Muscle layer of duodenum (tissue), 2 donors: ENCODE results near the gene PGAP3.

ENCODE experiments used
- H3K27ac ChIP-seq: one replicate; pipeline ENCODE4 v1.7.0; 2013; ENCODE audit warnings: mild to moderate bottlenecking, low read length
- H3K27me3 ChIP-seq: one replicate; pipeline ENCODE4 v1.7.0; 2013; ENCODE audit warnings: low read depth, mild to moderate bottlenecking, control low read depth, low read length
- H3K36me3 ChIP-seq, 2 donors: one replicate each; pipeline ENCODE4 v1.7.0; 2013; ENCODE audit warnings: low read length in 2 of 2, control low read depth in 1 of 2, mild to moderate bottlenecking in 1 of 2; ENCODE audit not compliant: insufficient read depth in 2 of 2, control insufficient read depth in 1 of 2
- H3K4me1 ChIP-seq, 2 donors: one replicate each; pipeline ENCODE4 v1.7.0; 2013; ENCODE audit warnings: low read length in 2 of 2, mild to moderate bottlenecking in 2 of 2, control low read depth in 1 of 2, moderate library complexity in 1 of 2; ENCODE audit not compliant: insufficient read depth in 2 of 2, control insufficient read depth in 1 of 2
- H3K4me3 ChIP-seq, 2 donors: one replicate each; pipeline ENCODE4 v1.7.0; 2013; ENCODE audit warnings: low read length in 2 of 2, low read depth in 1 of 2, mild to moderate bottlenecking in 1 of 2
- H3K9me3 ChIP-seq, 2 donors: one replicate each; pipeline ENCODE4 v1.7.0; 2013; ENCODE audit warnings: low read length in 2 of 2, control low read depth in 1 of 2, mild to moderate bottlenecking in 1 of 2; ENCODE audit not compliant: control insufficient read depth in 1 of 2
- donor health status: healthy.

PGAP3 gene

DNA sequence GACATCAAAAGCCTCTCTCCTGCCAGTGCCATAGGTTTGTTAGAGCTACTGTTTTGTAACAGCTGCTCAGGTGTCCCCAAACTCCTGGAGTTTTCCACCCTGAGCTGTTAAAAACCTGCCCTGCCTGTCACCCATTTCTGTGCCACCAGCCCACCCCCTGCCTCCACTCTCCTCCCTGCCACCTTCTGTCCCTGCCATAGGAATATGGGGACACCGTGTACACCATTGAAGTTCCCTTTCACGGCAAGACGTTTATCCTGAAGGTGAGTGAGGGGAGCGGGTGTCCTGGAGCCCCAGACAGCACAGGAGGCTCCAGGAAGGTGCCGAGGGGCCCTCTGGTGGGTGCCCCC is 27.9 kb downstream of the PGAP3 start:
- Histone ChIP-seq H3K36me3 (peaks cover 24 to 56% of the 10 kb centered on the region in 2 donors), H3K27ac (no peak overlapping the region), H3K9me3 (no peaks in the 10 kb centered on the region), H3K27me3 (no peaks in the 10 kb centered on the region), H3K4me3 (no peak overlapping the region), H3K4me1 (peaks cover 0 to 21% of the 10 kb centered on the region in 2 donors)

DNA sequence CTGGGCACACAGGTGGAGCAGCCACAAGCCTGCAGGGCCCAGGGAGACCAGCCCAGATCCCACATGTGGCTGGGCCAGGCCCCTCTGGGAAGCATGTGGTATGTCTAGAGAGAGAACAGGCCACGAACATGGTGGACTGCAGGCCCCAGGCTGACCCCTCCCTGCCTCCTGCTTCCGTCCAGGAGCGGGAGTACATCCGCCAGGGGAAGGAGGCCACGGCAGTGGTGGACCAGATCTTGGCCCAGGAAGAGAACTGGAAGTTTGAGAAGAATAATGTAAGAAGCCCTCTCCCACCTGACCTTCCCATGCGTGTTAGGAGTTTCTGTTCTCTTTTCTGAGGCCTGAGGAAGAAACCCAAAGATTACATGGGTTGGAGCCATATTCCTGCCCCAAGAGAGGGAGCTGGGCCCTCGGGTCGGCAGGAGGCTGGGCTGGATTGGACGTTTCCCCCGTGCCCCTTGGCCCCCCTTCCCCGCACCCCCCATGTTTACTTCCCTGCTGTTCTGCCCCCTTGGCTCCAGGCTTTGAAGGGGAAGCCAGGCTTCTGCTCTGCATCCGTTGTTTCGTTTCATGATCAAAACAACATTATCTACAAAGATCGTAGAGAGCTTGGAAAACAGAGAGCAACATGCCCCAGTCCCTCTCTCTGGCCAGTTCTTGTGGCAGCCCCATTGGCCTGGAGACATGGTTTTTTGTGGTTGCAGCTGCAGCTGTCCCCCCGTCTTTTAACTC is 28.4 kb downstream of the PGAP3 start:
- peaks cover 0 to 21% of the 10 kb centered on the region in 2 donors for H3K4me1 ChIP-seq
- no peaks in the 10 kb centered on the region for H3K27me3 ChIP-seq
- no peak overlapping the region for H3K4me3 ChIP-seq
- H3K27ac ChIP-seq, result no peak overlapping the region
- H3K36me3 ChIP-seq, result peaks cover 24 to 60% of the 10 kb centered on the region in 2 donors
- H3K9me3 ChIP-seq, result no peaks in the 10 kb centered on the region

DNA sequence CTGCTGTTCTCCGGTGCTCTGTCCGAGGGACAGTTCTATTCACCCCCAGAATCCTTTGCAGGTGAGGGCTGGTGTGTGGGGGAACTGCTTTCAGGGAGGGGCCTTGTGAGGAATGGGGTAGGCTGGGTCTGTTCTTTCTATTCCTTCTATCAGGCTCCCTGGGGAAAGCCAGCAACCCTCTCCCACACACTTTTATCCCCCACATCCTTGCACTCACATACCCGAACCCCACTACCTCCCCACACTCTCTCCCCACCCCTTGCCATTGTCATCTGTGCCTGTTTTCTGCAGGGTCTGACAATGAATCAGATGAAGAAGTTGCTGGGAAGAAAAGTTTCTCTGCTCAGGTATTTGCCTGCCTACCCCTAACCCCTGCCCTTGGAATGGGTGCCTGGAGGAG is 29.1 kb downstream of the PGAP3 start:
- H3K27ac ChIP-seq, result no peak overlapping the region
- no peak overlapping the region for H3K4me3 ChIP-seq
- no peaks in the 10 kb centered on the region for H3K9me3 ChIP-seq
- H3K4me1 ChIP-seq, result peaks cover 0 to 23% of the 10 kb centered on the region in 2 donors
- H3K36me3 ChIP-seq, result peaks cover 24 to 64% of the 10 kb centered on the region in 2 donors
- H3K27me3 ChIP-seq, result no peaks in the 10 kb centered on the region

GRCh38 chr17:39658346-39658745 is 29.5 kb downstream of the PGAP3 start:
- Histone ChIP-seq H3K4me1 (peaks cover 0 to 27% of the 10 kb centered on the region in 2 donors), H3K4me3 (no peak overlapping the region), H3K27ac (no peak overlapping the region), H3K9me3 (no peaks in the 10 kb centered on the region), H3K27me3 (no peaks in the 10 kb centered on the region), H3K36me3 (peaks cover 24 to 64% of the 10 kb centered on the region in 2 donors)

DNA sequence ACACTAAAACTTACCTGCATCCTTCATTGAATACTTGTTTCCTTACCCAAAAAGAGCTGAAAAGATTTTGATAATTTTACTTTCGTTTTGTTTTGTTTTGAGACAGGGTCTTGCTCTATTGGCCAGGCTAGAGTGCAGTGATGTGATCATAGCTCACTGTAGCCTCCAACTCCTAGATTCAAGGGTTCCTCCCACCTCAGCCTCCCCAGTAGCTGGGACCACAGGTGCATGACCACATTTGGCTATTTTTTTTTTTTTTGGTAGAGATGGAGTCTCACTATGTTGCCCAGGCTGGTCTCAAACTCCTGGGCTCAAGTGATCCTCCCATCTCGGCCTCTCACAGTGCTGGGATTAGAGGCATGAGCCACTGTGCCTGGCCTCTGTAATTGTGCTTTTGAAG is 32.8 kb downstream of the PGAP3 start:
- H3K27ac ChIP-seq, result no peak overlapping the region
- no peaks in the 10 kb centered on the region for H3K27me3 ChIP-seq
- H3K9me3 ChIP-seq, result no peaks in the 10 kb centered on the region
- H3K36me3 ChIP-seq, result peaks cover 14 to 36% of the 10 kb centered on the region in 2 donors
- no peak overlapping the region for H3K4me3 ChIP-seq
- H3K4me1 ChIP-seq, result peaks cover 0 to 27% of the 10 kb centered on the region in 2 donors

DNA sequence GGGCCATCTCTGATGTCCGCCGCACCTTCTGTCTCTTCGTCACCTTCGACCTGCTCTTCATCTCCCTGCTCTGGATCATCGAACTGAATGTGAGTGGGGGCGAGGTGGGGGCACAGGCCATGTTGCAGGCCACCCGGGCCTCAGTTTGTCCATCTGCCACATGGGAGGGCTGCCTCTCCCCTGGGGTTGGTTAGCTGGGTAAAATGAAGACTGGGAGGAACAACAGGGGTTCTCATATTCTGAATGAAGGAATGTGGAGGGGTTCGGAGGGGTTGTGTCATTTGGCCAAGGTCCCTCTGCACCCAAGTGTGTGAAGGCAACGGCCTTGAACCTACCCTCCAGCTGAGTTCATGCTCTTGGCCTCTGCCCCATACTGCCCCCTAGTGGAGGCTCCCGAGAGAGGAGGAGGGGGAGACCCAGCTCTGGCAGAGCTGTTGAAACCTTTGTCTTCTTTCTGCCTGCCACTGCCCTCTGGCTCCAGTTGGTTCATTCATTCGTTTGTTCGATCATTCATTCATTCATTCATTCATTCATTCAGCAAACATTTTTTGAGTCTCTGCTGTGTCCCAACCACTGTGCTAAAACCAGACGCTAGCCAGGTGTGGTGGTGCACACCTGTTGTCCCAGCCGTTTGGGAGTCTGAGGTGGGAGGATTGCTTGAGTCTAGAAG is 34.1 kb downstream of the PGAP3 start:
- Histone ChIP-seq H3K9me3 (no peaks in the 10 kb centered on the region), H3K36me3 (peaks cover 12 to 24% of the 10 kb centered on the region in 2 donors), H3K27me3 (no peaks in the 10 kb centered on the region), H3K27ac (no peak overlapping the region), H3K4me3 (no peak overlapping the region), H3K4me1 (peaks cover 0 to 24% of the 10 kb centered on the region in 2 donors)

GRCh38 chr17:39653316-39653661 is 34.6 kb downstream of the PGAP3 start:
- Histone ChIP-seq H3K27ac (no peak overlapping the region), H3K9me3 (no peaks in the 10 kb centered on the region), H3K27me3 (no peaks in the 10 kb centered on the region), H3K4me1 (peaks cover 0 to 20% of the 10 kb centered on the region in 2 donors), H3K36me3 (peaks cover 9 to 19% of the 10 kb centered on the region in 2 donors), H3K4me3 (peak overlapping the region in 1 of 2 donors; percentile 32)

DNA sequence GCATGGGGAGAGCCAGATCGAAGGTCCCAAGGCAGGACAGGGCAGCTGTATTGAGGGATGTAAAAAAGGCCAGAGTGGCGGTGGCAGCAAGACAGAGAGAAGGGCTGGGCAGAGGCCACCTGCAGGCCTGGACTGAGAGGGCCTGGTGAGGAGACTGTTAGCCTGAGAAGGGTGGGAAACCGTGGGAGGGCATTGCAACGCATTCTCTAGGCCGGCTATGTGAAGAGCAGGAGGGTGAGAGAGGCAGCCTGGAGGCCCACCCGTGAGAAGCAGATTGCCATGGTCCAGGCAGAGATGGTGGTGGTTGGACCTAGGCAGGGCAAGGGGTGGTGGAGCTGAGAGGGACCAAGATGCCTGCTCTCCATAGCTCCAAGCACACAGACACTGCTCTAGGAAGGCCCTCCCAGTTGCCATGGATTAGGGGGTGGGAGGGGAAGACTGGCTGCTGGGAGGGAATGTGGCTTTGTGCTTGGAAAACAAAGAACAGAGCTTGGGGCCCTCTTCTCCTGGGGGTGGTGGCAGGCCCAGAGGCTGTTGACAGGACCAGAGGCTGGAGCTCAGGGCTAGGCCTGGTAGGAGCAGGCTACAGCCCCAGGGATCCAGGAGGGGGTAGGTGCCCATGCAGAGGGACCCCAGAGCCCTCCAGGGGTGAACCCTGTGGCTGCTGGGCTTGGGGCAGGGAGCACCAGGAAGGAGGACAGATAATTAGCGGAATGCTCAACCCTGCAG is 35.1 kb downstream of the PGAP3 start:
- Histone ChIP-seq H3K4me1 (peaks cover 0 to 20% of the 10 kb centered on the region in 2 donors), H3K9me3 (no peaks in the 10 kb centered on the region), H3K27me3 (no peaks in the 10 kb centered on the region), H3K36me3 (peaks cover 4 to 16% of the 10 kb centered on the region in 2 donors), H3K4me3 (peak overlapping the region in 1 of 2 donors; percentile 32), H3K27ac (no peak overlapping the region)

DNA sequence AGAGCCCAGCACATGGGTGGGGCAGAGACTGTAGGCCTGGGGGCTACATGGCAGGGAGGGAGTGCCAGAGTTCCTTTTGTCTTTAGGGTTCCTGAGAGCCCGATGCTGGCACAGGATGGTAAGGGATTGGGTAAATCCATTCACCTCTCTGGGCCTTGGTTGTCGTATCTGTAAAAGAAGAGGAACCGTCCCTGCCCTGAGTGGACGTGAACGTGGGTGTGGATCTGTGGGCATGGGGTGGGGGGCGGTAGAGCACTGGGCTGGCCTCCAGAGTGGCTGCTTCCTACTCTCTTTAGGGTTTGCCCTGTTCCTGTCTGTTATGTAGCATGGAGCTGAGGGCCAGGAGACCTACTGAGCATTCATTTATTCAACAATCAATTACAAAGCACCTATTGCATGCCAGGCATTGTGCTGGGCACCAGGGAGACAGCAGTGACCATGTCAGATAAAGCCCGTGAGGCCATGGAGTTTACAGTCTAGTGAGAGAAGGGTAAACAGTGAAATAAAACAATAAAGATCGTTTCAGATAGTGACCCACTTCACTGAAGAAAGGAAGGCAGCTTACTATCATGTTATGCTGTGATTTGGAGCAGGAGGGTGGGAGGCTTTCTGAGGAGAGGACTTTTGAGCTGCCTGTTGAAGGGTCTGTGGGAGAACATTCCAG is 35.8 kb downstream of the PGAP3 start:
- Histone ChIP-seq H3K27me3 (no peaks in the 10 kb centered on the region), H3K9me3 (no peaks in the 10 kb centered on the region), H3K27ac (no peak overlapping the region), H3K4me1 (peaks cover 0 to 20% of the 10 kb centered on the region in 2 donors), H3K4me3 (no peak overlapping the region), H3K36me3 (peaks cover 0 to 16% of the 10 kb centered on the region in 2 donors)

DNA sequence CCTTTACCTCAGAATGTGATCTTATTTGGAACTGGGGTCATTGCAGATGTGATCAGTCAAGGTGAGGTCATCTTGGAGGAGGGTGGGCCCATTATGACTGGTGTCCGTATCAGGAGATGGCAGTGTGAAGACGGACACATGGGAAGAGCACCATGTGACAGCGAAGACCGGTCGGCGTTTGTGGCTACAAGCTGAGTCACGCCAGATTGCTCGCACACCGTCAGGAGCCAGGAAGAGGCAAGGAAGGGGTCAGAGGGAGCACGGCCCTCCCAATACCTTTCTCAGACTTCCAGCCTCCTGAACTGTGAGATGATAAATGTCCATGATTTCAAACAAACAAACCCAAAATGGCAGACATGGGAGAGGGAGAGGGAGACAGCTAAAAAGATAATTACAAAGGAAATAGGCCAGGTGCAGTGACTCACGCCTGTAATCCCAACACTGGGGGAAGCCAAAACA is 37.7 kb downstream of the PGAP3 start:
- H3K9me3 ChIP-seq, result no peaks in the 10 kb centered on the region
- H3K4me1 ChIP-seq, result peaks cover 0 to 20% of the 10 kb centered on the region in 2 donors
- H3K36me3 ChIP-seq, result peaks cover 0 to 8% of the 10 kb centered on the region in 2 donors
- H3K27ac ChIP-seq, result no peak overlapping the region
- no peaks in the 10 kb centered on the region for H3K27me3 ChIP-seq
- H3K4me3 ChIP-seq, result no peak overlapping the region
